HCT116 (cell line): Measurements from ENCODE around the gene CNTNAP5.

ENCODE experiments used
- CTCF ChIP-seq, 3 experiments: fragments of 200-600 bp in 1 of 3; sonication (generic) in 1 of 3; IDR thresholded peaks in 2 of 3; conservative IDR thresholded peaks in 1 of 3; 2 replicates each; pipeline ENCODE4 v1.5.1; 2012 to 2017; ENCODE audit warnings: low read depth in 2 of 3, low read length in 2 of 3, antibody characterized with exemption in 1 of 3, borderline replicate concordance in 1 of 3, control low read depth in 1 of 3, mild to moderate bottlenecking in 1 of 3, mixed read lengths in 1 of 3, mixed run types in 1 of 3, moderate library complexity in 1 of 3; ENCODE audit not compliant: insufficient read depth in 1 of 3
- EGR1 ChIP-seq: IDR thresholded peaks from 2 replicates; pipeline ENCODE4 v1.6.1; 2012; ENCODE audit warnings: low read depth
- ELF1 ChIP-seq: IDR thresholded peaks from 2 replicates; pipeline ENCODE4 v1.6.1; 2012; ENCODE audit warnings: low read depth, borderline replicate concordance
- EZH2 ChIP-seq: fragments of 200-600 bp; sonication (generic); IDR thresholded peaks from 2 replicates; pipeline ENCODE4 v1.6.1; 2017; ENCODE audit warnings: antibody characterized with exemption, mixed run types
- EZH2phosphoT487 ChIP-seq: fragments of 200-600 bp; IDR thresholded peaks from 2 replicates; pipeline ENCODE4 v1.6.1; 2018; ENCODE audit warnings: antibody characterized with exemption, borderline replicate concordance
- POLR2A ChIP-seq: IDR thresholded peaks from 2 replicates; pipeline ENCODE4 v1.7.0; 2011; ENCODE audit warnings: borderline replicate concordance; ENCODE audit not compliant: insufficient read depth, insufficient read length; ENCODE audit errors: extremely low read depth
- TCF7L2 ChIP-seq: IDR thresholded peaks from 2 replicates; pipeline ENCODE4 v1.7.0; 2011; ENCODE audit warnings: borderline replicate concordance, inconsistent platforms; ENCODE audit not compliant: insufficient read depth, insufficient read length; ENCODE audit errors: extremely low read depth
- ZFX ChIP-seq: fragments of 450-650 bp; IDR thresholded peaks from 2 replicates; pipeline ENCODE4 v1.6.1; 2017
- TF ChIP-seq, protein P1 (sequence below): IDR thresholded peaks from 2 replicates; pipeline ENCODE4 v1.6.1; 2012; ENCODE audit warnings: low read depth
- TF ChIP-seq, protein P2 (sequence below): IDR thresholded peaks from 2 replicates; pipeline ENCODE4 v1.6.1; 2012
- TF ChIP-seq, protein P3 (sequence below): IDR thresholded peaks from 2 replicates; pipeline ENCODE4 v1.6.1; 2012

GRCh38 chr2:124246170-124246569 lies 221.1 kb downstream of the CNTNAP5 start:
- TF ChIP-seq EZH2 = no peak
- no peak for TF ChIP-seq CTCF (IDR thresholded peaks at IDR 0.05 in 2 of 3, conservative IDR thresholded peaks at IDR 0.05 in 1 of 3; ENCODE audit: borderline replicate concordance in 1 of 3, insufficient read depth in 1 of 3, low read depth in 2 of 3, low read length in 2 of 3)
- TF ChIP-seq, protein P1, sequence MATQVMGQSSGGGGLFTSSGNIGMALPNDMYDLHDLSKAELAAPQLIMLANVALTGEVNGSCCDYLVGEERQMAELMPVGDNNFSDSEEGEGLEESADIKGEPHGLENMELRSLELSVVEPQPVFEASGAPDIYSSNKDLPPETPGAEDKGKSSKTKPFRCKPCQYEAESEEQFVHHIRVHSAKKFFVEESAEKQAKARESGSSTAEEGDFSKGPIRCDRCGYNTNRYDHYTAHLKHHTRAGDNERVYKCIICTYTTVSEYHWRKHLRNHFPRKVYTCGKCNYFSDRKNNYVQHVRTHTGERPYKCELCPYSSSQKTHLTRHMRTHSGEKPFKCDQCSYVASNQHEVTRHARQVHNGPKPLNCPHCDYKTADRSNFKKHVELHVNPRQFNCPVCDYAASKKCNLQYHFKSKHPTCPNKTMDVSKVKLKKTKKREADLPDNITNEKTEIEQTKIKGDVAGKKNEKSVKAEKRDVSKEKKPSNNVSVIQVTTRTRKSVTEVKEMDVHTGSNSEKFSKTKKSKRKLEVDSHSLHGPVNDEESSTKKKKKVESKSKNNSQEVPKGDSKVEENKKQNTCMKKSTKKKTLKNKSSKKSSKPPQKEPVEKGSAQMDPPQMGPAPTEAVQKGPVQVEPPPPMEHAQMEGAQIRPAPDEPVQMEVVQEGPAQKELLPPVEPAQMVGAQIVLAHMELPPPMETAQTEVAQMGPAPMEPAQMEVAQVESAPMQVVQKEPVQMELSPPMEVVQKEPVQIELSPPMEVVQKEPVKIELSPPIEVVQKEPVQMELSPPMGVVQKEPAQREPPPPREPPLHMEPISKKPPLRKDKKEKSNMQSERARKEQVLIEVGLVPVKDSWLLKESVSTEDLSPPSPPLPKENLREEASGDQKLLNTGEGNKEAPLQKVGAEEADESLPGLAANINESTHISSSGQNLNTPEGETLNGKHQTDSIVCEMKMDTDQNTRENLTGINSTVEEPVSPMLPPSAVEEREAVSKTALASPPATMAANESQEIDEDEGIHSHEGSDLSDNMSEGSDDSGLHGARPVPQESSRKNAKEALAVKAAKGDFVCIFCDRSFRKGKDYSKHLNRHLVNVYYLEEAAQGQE = no peak
- TF ChIP-seq ELF1 = no peak
- TF ChIP-seq, protein P2, sequence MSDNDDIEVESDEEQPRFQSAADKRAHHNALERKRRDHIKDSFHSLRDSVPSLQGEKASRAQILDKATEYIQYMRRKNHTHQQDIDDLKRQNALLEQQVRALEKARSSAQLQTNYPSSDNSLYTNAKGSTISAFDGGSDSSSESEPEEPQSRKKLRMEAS = no peak
- TF ChIP-seq, protein P3, sequence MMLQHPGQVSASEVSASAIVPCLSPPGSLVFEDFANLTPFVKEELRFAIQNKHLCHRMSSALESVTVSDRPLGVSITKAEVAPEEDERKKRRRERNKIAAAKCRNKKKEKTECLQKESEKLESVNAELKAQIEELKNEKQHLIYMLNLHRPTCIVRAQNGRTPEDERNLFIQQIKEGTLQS = no peak
- TF ChIP-seq EZH2phosphoT487 = no peak
- no peak for TF ChIP-seq EGR1
- TF ChIP-seq POLR2A = no peak
- TF ChIP-seq ZFX = no peak
- no peak for TF ChIP-seq TCF7L2
